ENCODE measurements around the gene OR13J1. TPM values are rescaled to one million over a fixed set of nuclear protein-coding genes. Genes with fewer than 3 reads are reported as not detected.

The OR13J1 gene
- total RNA-seq, 2 experiments from 2014 or later, result not detected

DNA sequence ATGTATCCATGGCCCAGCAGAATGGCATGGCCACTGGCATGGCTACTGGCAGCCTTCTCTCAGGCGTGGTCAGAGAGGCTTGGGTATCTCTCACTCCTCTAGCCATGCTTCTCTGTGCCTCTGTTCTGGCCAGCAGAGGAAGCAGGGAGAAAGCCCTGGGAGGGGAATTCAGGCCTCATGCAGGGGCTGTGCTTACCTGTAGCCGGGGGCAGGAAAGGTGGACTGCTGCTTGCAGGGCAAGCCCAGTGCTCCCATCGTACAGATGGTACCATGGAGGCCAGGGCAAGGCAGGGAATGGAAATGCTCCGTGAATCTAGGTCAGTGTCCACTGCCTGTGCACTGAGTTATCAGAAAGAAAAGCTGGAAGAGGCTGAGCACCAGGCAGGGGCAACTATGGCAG, 2.7 kb downstream of the OR13J1 start:
- intact Hi-C loops (cut with micrococcal nuclease), result no loop called here
- H3K27ac Mint-ChIP-seq, result no peak overlapping the region
- H3K4me1 Mint-ChIP-seq (ENCODE audit: low read depth), result no peaks in the 10 kb centered on the region
- DNase-seq, result no peak
- ChIA-PET POLR2A (interaction anchor here (0.6 kb wide), 1 partner anchor 64 kb away, joined by 3 read pairs; no protein-coding TSS in a partner anchor), CTCF (no interaction called here)
- no peaks in the 10 kb centered on the region for H3K36me3 Mint-ChIP-seq
- no peak overlapping the region for H3K4me3 Mint-ChIP-seq
- peaks cover 7% of the 10 kb centered on the region for H3K27me3 Mint-ChIP-seq
- H3K9me3 Mint-ChIP-seq, result no peaks in the 10 kb centered on the region

DNA sequence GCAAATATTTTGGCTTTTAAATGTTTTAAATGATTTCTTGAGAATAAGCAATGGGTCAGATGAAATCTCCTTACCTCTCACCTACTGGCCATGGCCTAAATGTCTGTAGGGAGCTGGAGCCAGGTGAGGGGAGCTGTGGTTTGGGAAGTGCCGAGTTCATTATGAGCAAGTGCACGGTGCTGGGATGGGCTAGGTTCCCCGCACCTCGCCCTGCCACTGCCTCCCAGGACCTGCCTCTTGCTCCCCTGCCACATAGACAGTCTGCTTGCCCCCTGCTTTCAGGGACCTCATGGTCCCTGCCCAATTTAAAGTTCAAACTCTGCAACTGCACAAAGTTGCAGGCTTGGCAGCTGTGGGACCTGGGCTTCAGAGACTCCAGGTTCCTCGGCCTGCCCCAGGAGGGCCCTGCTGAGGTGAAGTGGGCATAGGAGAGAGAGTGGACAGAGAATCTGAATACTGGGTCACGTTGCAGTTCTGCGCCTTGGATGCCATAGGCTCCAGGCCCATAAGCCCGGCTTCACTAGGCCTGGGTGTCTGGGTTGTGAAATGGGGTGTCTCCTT, 5.4 kb downstream of the OR13J1 start:
- intact Hi-C loops (cut with micrococcal nuclease), result no loop called here

DNA sequence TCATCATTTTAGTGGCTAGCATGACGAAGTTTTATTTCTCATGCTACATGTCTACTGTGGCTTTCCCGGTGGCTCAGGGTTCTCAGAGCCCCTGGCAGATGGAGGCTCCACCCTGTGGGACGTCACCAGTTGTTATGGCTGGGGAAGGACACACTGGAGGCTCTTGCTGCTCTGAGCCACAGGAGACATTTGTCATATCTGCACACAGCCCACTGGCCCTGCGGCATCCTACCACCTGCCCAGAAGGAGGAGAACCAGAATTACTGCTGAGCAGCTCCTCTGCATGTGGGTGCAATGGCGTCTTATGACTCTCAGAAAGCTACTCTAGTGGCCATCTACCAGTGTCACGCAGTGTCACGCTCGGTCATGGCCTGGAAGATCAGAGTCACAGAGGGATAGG, 6.6 kb downstream of the OR13J1 start:
- H3K36me3 Mint-ChIP-seq, result no peaks in the 10 kb centered on the region
- intact Hi-C loops (cut with micrococcal nuclease), result no loop called here
- no peak for DNase-seq
- H3K27me3 Mint-ChIP-seq, result peaks cover 15% of the 10 kb centered on the region
- no peak overlapping the region for H3K4me3 Mint-ChIP-seq
- no peak overlapping the region for H3K27ac Mint-ChIP-seq
- POLR2A ChIA-PET, result no interaction called here
- CTCF ChIA-PET, result interaction anchor here (0.8 to 2.9 kb wide), 2 partner anchors 19 to 73 kb away, joined by 4 to 19 read pairs; no protein-coding TSS in a partner anchor
- no peaks in the 10 kb centered on the region for H3K4me1 Mint-ChIP-seq (ENCODE audit: low read depth)
- no peaks in the 10 kb centered on the region for H3K9me3 Mint-ChIP-seq

More for the DNA sequence above, 5.4 kb downstream of the OR13J1 start:
- no peak for DNase-seq
- H3K9me3 Mint-ChIP-seq, result no peaks in the 10 kb centered on the region
- H3K27me3 Mint-ChIP-seq, result peaks cover 15% of the 10 kb centered on the region
- no peaks in the 10 kb centered on the region for H3K4me1 Mint-ChIP-seq (ENCODE audit: low read depth)
- ChIA-PET POLR2A (no interaction called here), CTCF (interaction anchor here (0.6 to 2.9 kb wide), 3 partner anchors 14 to 75 kb away, joined by 3 to 19 read pairs (median 3); no protein-coding TSS in a partner anchor)
- no peak overlapping the region for H3K4me3 Mint-ChIP-seq
- no peaks in the 10 kb centered on the region for H3K36me3 Mint-ChIP-seq
- no peak overlapping the region for H3K27ac Mint-ChIP-seq

DNA sequence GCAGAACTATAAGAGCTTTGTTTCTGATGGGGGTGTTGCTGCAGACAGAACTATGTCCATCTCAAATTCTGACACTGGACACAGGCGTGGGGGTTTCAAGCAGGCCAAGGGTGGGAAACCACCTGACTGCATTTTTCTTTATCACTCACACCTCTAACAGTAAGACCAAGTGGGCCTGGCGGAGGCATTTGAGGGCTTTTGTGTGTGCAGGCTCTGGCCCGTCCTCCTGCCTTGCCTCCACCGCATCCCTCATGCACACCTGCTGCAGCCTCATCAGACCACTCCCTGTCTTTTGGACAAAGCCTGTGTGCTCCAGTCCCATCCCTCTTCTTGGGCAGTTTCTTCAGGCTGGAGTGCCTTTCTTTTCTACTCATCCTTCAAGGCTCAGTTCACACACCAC, 7.9 kb downstream of the OR13J1 start:
- Mint-ChIP-seq H3K36me3 (no peaks in the 10 kb centered on the region), H3K4me3 (no peak overlapping the region), H3K9me3 (no peaks in the 10 kb centered on the region), H3K4me1 (ENCODE audit: low read depth) (no peaks in the 10 kb centered on the region), H3K27ac (no peak overlapping the region), H3K27me3 (peaks cover 15% of the 10 kb centered on the region)
- intact Hi-C loops (cut with micrococcal nuclease), result no loop called here
- POLR2A ChIA-PET, result no interaction called here
- CTCF ChIA-PET, result interaction anchor here (2.9 kb wide), 1 partner anchor 20 kb away, joined by 19 read pairs; no protein-coding TSS in a partner anchor
- DNase-seq, result no peak

DNA sequence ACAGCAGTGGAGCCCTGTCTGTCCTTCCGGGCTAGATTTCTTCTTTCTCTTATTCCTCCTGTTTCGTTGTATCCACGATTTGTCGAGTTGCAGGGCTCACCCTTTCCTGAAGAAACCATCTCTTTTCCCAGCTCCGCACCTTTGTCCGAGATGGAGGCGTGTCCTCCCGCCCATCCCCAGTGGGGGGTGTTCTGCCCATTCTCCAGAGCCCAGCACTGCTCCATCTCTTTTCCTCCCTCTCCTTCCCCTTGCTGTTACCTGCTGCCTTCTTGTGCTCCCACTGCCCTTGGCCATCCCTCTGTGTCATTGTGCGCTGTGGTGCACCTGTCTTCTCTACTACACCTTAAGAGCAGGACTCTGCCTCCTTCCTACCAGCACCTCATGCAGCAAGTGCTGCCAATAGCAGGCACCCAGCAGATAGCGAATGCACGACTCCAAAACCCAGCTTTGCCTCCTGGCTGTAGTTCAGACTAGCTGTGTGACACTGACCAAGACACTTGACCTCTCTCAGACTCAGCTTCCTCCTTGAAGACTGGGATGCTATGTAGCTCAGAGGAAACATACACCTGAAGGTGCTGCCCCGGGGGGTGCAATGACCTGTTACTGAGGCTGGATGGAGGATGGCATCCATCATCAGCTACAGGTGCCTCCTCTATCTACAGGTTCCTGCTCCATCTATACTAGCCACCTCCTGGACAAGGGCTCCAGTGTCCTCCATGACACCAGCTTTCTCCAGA, 8.9 kb downstream of the OR13J1 start:
- CTCF ChIA-PET, result interaction anchor here (1.2 to 1.8 kb wide), 3 partner anchors 21 to 71 kb away, joined by 5 to 6 read pairs (median 5); no protein-coding TSS in a partner anchor
- Mint-ChIP-seq H3K9me3 (no peaks in the 10 kb centered on the region), H3K27me3 (peaks cover 15% of the 10 kb centered on the region), H3K4me1 (ENCODE audit: low read depth) (no peaks in the 10 kb centered on the region), H3K36me3 (no peaks in the 10 kb centered on the region), H3K4me3 (no peak overlapping the region), H3K27ac (no peak overlapping the region)
- intact Hi-C loops (cut with micrococcal nuclease), result no loop called here
- POLR2A ChIA-PET, result no interaction called here
- DNase-seq, result no peak

DNA sequence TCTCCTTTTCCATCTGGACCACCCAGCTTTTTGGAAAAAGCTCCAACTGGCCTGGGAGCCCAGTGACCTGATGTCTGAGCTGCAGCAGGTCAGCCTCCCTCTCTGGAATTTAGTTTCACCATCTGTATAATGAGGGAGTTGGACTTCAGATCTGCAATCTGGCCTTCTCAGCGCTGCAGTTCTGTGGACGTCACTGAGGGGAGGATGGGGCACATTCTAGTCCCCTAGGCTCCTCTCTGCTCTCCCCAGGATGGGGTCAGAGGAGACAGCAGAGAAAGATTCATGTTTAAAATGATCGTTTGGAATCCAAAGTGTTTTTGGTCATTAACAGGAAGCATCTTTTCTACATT, 10.2 kb downstream of the OR13J1 start:
- no peaks in the 10 kb centered on the region for H3K4me1 Mint-ChIP-seq (ENCODE audit: low read depth)
- ChIA-PET POLR2A (no interaction called here), CTCF (interaction anchor here (1.5 to 1.8 kb wide), 2 partner anchors 34 to 70 kb away, joined by 5 read pairs; no protein-coding TSS in a partner anchor)
- DNase-seq, result no peak
- H3K4me3 Mint-ChIP-seq, result no peak overlapping the region
- intact Hi-C loops (cut with micrococcal nuclease), result no loop called here
- no peaks in the 10 kb centered on the region for H3K36me3 Mint-ChIP-seq
- no peak overlapping the region for H3K27ac Mint-ChIP-seq
- peaks cover 15% of the 10 kb centered on the region for H3K27me3 Mint-ChIP-seq
- no peaks in the 10 kb centered on the region for H3K9me3 Mint-ChIP-seq

DNA sequence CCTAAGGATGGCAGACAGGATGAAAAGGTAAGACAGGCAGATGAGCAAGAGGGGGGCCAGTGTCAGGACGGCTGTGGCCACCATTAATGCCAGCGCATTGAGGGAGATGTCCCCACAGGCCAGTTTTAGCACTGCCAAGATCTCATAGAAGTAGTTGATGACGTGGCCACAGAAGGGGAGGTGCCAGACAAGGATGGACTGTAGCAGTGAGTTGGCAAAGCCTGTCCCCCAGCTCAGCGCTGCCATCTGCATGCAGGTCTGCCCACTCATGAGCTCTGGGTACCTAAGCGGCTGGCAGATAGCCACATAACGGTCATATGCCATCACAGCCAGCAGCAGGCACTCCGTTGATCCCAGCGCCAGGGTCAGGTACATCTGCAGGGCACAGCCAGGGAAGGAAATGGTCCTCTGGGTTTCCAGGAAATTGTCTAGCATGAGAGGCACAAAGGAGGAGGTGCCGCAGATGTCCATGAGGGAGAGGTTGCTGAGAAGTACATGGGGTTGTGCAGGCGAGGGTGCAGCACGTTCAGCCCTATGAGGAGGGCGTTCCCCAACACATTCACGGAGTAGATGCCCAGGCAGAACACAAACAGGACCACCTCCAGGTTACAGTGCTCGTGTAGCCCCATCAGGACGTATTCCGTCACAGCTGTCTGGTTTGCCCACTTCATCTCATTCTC, 10.8 kb downstream of the OR13J1 start:
- ChIA-PET CTCF (interaction anchor here (0.9 to 1.2 kb wide), 2 partner anchors 24 to 69 kb away, joined by 4 to 5 read pairs; no protein-coding TSS in a partner anchor), POLR2A (no interaction called here)
- H3K4me1 Mint-ChIP-seq (ENCODE audit: low read depth), result no peaks in the 10 kb centered on the region
- H3K27ac Mint-ChIP-seq, result no peak overlapping the region
- H3K27me3 Mint-ChIP-seq, result peaks cover 15% of the 10 kb centered on the region
- DNase-seq, result peak; percentile 45
- H3K36me3 Mint-ChIP-seq, result no peaks in the 10 kb centered on the region
- no peaks in the 10 kb centered on the region for H3K9me3 Mint-ChIP-seq
- intact Hi-C loops (cut with micrococcal nuclease), result no loop called here
- H3K4me3 Mint-ChIP-seq, result no peak overlapping the region

DNA sequence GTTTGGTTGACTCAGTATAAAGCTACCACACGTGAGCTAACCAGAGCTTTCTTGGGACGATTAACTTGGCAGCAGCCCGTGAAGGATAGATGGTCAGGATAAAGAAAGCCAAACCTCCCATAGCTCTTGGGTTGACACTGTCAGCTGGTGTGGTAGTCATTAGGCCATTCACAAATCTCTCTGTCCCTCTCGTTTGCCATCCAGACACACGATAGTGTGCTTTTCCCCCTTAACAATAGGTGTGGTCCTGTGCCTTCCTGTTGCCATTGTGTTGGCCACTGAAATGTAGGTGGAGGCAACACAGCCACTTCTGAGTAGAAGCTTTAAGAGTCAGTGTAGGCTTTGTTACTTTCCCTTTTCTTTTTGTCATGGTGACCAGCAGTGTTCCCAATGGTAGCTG, 11.7 kb downstream of the OR13J1 start:
- Mint-ChIP-seq H3K27ac (no peak overlapping the region), H3K27me3 (peaks cover 11% of the 10 kb centered on the region)

DNA sequence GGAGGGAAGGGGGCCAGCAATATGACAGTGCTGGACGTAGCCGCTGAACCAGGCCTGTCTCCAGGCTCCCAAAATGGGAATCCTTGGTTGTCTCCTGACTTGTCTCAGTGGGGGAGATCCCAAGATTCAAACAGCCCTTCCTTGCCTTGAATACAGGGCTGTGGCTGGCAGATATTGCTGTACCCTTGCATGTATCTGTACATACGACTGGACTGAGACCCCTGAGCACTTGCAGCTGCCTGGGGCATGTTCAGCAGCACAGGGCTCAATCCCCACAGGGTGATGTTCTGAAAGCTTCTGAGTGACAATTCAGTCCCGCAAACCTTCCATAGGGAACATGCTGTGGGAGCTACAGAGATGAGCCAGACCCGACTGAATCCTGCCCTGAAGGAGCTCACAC, 13.3 kb downstream of the OR13J1 start:
- ChIA-PET POLR2A (no interaction called here), CTCF (interaction anchor here (1.0 to 2.3 kb wide), 3 partner anchors 21 to 67 kb away, joined by 4 to 9 read pairs (median 9); no protein-coding TSS in a partner anchor)
- intact Hi-C loops (cut with micrococcal nuclease), result no loop called here
- Mint-ChIP-seq H3K4me1 (ENCODE audit: low read depth) (no peaks in the 10 kb centered on the region), H3K36me3 (no peaks in the 10 kb centered on the region), H3K4me3 (no peak overlapping the region), H3K27ac (no peak overlapping the region), H3K27me3 (peaks cover 6% of the 10 kb centered on the region), H3K9me3 (no peaks in the 10 kb centered on the region)
- no peak for DNase-seq

More for the DNA sequence above, 11.7 kb downstream of the OR13J1 start:
- ChIA-PET POLR2A (no interaction called here), CTCF (interaction anchor here (0.6 to 2.0 kb wide), 4 partner anchors 23 to 68 kb away, joined by 3 to 9 read pairs (median 4); no protein-coding TSS in a partner anchor)
- Mint-ChIP-seq H3K4me3 (no peak overlapping the region), H3K4me1 (ENCODE audit: low read depth) (no peaks in the 10 kb centered on the region), H3K9me3 (no peaks in the 10 kb centered on the region), H3K36me3 (no peaks in the 10 kb centered on the region)
- intact Hi-C loops (cut with micrococcal nuclease), result no loop called here
- DNase-seq, result no peak

DNA sequence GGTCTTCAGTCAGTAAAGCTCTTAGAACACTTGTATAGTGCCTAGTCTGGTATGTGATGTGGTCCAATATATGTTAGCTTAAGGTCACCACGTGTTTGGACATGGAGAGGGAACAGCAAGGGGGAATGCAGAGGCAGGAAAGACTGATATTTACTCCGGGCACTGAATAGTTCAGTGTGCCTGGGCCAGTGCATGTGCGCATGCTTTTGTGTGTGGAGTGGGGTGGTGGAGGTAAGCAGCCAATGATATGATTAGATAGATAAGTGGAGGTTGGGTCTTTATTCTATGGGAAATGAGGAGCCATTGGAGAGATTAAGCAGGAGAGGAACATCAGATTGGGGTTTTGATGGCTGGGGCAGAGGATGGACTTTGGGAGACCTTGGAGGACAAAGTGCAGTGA, 14.0 kb downstream of the OR13J1 start:
- Mint-ChIP-seq H3K36me3 (no peaks in the 10 kb centered on the region), H3K4me1 (ENCODE audit: low read depth) (no peaks in the 10 kb centered on the region), H3K4me3 (no peak overlapping the region), H3K27ac (no peak overlapping the region), H3K27me3 (peaks cover under 1% of the 10 kb centered on the region), H3K9me3 (no peaks in the 10 kb centered on the region)
- DNase-seq, result no peak
- intact Hi-C loops (cut with micrococcal nuclease), result no loop called here
- CTCF ChIA-PET, result interaction anchor here (1.0 to 2.3 kb wide), 4 partner anchors 21 to 66 kb away, joined by 3 to 9 read pairs (median 6); no protein-coding TSS in a partner anchor
- POLR2A ChIA-PET, result no interaction called here

DNA sequence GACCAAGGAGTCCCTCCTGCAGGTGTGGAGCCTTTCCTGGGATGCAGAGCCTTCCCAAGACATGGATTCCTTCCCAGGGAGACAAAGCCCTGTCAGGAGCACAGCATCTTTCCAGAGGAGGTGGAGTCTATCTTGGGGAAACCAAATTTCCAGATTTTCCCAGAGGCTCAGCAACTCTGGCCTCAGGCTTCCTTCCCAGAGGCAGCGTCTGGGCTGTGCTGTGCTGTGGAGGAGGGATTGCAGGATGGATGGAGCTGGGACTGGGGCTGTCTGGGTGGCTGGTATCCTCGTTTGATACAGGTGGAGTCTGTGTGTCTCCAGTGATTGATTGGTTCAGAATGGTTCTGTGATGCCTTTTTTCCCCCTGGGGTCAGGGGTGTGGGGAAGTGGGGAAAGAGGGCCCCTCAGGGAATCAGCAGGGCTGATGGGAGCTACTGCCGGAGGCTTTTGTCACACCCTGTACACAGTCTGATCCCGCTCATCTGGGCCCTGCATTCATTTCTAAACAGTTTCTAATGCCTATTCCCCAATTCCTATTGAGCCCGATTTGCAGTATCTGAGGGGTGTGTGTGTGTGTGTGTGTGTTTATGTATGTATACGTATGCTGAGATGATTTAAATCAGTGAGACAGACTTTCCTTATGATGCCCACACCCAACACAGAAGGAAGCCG, 16.0 kb downstream of the OR13J1 start:
- no peak overlapping the region for H3K27ac Mint-ChIP-seq
- POLR2A ChIA-PET, result no interaction called here
- no peaks in the 10 kb centered on the region for H3K27me3 Mint-ChIP-seq
- no peak overlapping the region for H3K4me3 Mint-ChIP-seq
- DNase-seq, result no peak
- H3K9me3 Mint-ChIP-seq, result no peaks in the 10 kb centered on the region
- CTCF ChIA-PET, result interaction anchor here (0.6 kb wide), 1 partner anchor 106 kb away, joined by 3 read pairs; the partner anchor contains the start of genes GBA2 and RGP1
- H3K4me1 Mint-ChIP-seq (ENCODE audit: low read depth), result no peaks in the 10 kb centered on the region
- no peaks in the 10 kb centered on the region for H3K36me3 Mint-ChIP-seq
- intact Hi-C loops (cut with micrococcal nuclease), result no loop called here

Measured in activated CD4-positive, alpha-beta memory T cell treated with anti-CD3 and anti-CD28 coated beads for 36 hours (primary cell).